HepG2 (cell line): ENCODE results near the gene CPEB2. TPM values are rescaled to one million over a fixed set of nuclear protein-coding genes. Genes with fewer than 3 reads are reported as not detected.

ENCODE experiments used
- ATAC-seq: fragments of 200-7000 bp; cut with Tn5 transposase; 3 replicates; pipeline ENCODE4 v1.9.1; 2020; ENCODE audit warnings: mild to moderate bottlenecking, moderate library complexity
- BruUV-seq: library from RNA; stranded (reverse); fragments of 400-500 nt; replicated peaks from 2 replicates; lab custom pipeline; 2021; lab: Mats Ljungman, UMichigan
- CTCF ChIA-PET: fragments of 300-600 bp; formaldehyde crosslinking; extraction: SDS; loops from one replicate; lab custom pipeline; 2021; ENCODE audit warnings: low total read pairs, inconsistent platforms, low intra/inter-chr PET ratio; lab: Yijun Ruan, JAX
- POLR2A ChIA-PET: fragments of 350-600 bp; sonication (Branson Sonifier 250); formaldehyde crosslinking; loops from one replicate; lab custom pipeline; 2020; ENCODE audit warnings: antibody characterized with exemption, inconsistent platforms; lab: Yijun Ruan, JAX
- DNase-seq: peaks from one replicate; pipeline ENCODE4 v3.0.0-alpha.2; 2015; ENCODE audit warnings: low spot score
- FAIRE-seq: peaks from 3 replicates; lab custom pipeline; 2011; peaks lifted over from hg19 to GRCh38; lab: Jason Lieb, UNC
- H2AFZ ChIP-seq: one replicate; pipeline ENCODE4 v1.6.1; 2011; ENCODE audit warnings: low read length, inconsistent platforms
- H3K27ac ChIP-seq: fragments of 300-600 bp; 3 replicates; pipeline ENCODE4 v1.8.0; 2011; ENCODE audit warnings: mixed run types, mild to moderate bottlenecking, mixed read lengths, low read length, inconsistent platforms; ENCODE audit not compliant: insufficient read depth; ENCODE audit errors: extremely low read length
- H3K27me3 ChIP-seq, 2 experiments: fragments of 200-600 bp in 1 of 2; 2 replicates in 1 of 2; 3 replicates in 1 of 2; pipeline versions ENCODE4 v1.6.0 to v1.8.0; 2011; ENCODE audit warnings: low read length in 2 of 2, mild to moderate bottlenecking in 2 of 2, moderate library complexity in 2 of 2, inconsistent platforms in 1 of 2; ENCODE audit not compliant: insufficient read depth in 2 of 2, control insufficient read depth in 1 of 2
- H3K36me3 ChIP-seq, 2 experiments: fragments of 200-600 bp in 1 of 2; replicated peaks in 1 of 2; 2 replicates in 1 of 2; 3 replicates in 1 of 2; pipeline versions ENCODE4 v1.5.1 to v1.8.0; 2011; ENCODE audit warnings: low read length in 2 of 2, inconsistent platforms in 1 of 2; ENCODE audit not compliant: insufficient read depth in 2 of 2, control insufficient read depth in 1 of 2
- H3K4me1 ChIP-seq: 2 replicates; pipeline ENCODE4 v1.5.1; 2012; ENCODE audit warnings: low read length, inconsistent platforms; ENCODE audit not compliant: insufficient read depth
- H3K4me2 ChIP-seq: 2 replicates; pipeline ENCODE4 v1.6.0; 2011; ENCODE audit warnings: low read depth, low read length, inconsistent platforms
- H3K4me3 ChIP-seq, 3 experiments: fragments of 200-600 bp in 1 of 3; sonication (generic), shearing (Covaris generic) in 1 of 3; replicated peaks in 1 of 3; 2 replicates each; pipeline ENCODE4 v1.5.1; 2011 to 2016; ENCODE audit warnings: low read length in 3 of 3, inconsistent platforms in 2 of 3, low read depth in 2 of 3, mild to moderate bottlenecking in 2 of 3, control low read depth in 1 of 3, mixed read lengths in 1 of 3; ENCODE audit not compliant: insufficient read depth in 1 of 3
- H3K79me2 ChIP-seq: one replicate; pipeline ENCODE4 v1.6.1; 2011; ENCODE audit warnings: low read length, inconsistent platforms; ENCODE audit not compliant: insufficient read depth
- H3K9ac ChIP-seq: 2 replicates; pipeline ENCODE4 v1.6.0; 2011; ENCODE audit warnings: mild to moderate bottlenecking, low read depth, low read length, inconsistent platforms; ENCODE audit not compliant: insufficient read depth
- H3K9me3 ChIP-seq: 2 replicates; pipeline ENCODE4 v1.5.1; 2012; ENCODE audit warnings: mild to moderate bottlenecking, low read length
- H4K20me1 ChIP-seq: 2 replicates; pipeline ENCODE4 v1.6.0; 2011; ENCODE audit warnings: inconsistent platforms, mild to moderate bottlenecking, low read length, moderate library complexity; ENCODE audit not compliant: insufficient read depth
- DNMT1 ChIP-seq: sonication (generic); formaldehyde crosslinking; IDR thresholded peaks from 2 replicates; pipeline ENCODE4 v1.5.1; 2020; ENCODE audit warnings: mild to moderate bottlenecking, missing genetic modification reagents
- NFKBIZ ChIP-seq: IDR thresholded peaks from 2 replicates; pipeline ENCODE4 v1.6.1; 2018; ENCODE audit warnings: missing genetic modification reagents, missing compliant biosample characterization
- YEATS4 ChIP-seq: sonication (generic); formaldehyde crosslinking; IDR thresholded peaks from 2 replicates; pipeline ENCODE4 v1.4.0; 2020; ENCODE audit warnings: missing genetic modification reagents, borderline replicate concordance
- ZKSCAN1 ChIP-seq: fragments of 150-350 bp; IDR thresholded peaks from 2 replicates; pipeline ENCODE4 v1.6.1; 2014; ENCODE audit warnings: low read length
- WGBS: methylation state at CpG from one replicate; pipeline ENCODE4 v1.1.6; 2017; ENCODE audit warnings: low lambda C conversion rate; 5-methylcytosine and 5-hydroxymethylcytosine counted together
- in situ Hi-C: cut with HindIII; loops from 2 replicates; pipeline ENCODE4 v1.10.0; 2017; ENCODE audit warnings: low pct_unique_long_range_greater_than_20kb; ENCODE audit not compliant: extremely low pct_ligation_motif_present
- intact Hi-C: fragments of 100-400 bp; cut with micrococcal nuclease; formaldehyde crosslinking; loops from one replicate; pipeline ENCODE4 v1.10.0; 2022; ENCODE audit not compliant: unreplicated experiment
- polyA plus RNA-seq, 8 experiments: library from polyadenylated mRNA; depleted of rRNA in 3 of 8; stranded (reverse) in 7 of 8; unstranded in 1 of 8; fragments of >200 nt; fragmentation: Illumina TruSeq in 4 of 8; extraction: Trizol in 4 of 8; gene quantifications; 2 replicates each; pipeline versions ENCODE4 v1.2.1 to v1.2.3, GENCODE V29; 2011 to 2016; ENCODE audit warnings: low read depth in 4 of 8, missing spikeins in 1 of 8, mixed read lengths in 1 of 8; ENCODE audit not compliant: insufficient read depth in 1 of 8
- total RNA-seq, 5 experiments: library from RNA; depleted of rRNA; stranded (reverse); fragments of >200 nt; fragmentation: Illumina TruSeq; extraction: Trizol; gene quantifications; 2 replicates each; pipeline ENCODE4 v1.2.3, GENCODE V29; 2016; ENCODE audit warnings: low read depth in 1 of 5
- TF ChIP-seq, protein P1 (sequence below): sonication (generic); formaldehyde crosslinking; IDR thresholded peaks from 2 replicates; pipeline ENCODE4 v1.5.0; 2020; ENCODE audit warnings: mild to moderate bottlenecking, missing genetic modification reagents

The CPEB2 gene
- total and polyA plus RNA-seq, 2 of the 13 experiments (the other 11 are each of a cell fraction or from before 2014, with no cell fraction given), result 2.0 to 2.5 TPM

DNA sequence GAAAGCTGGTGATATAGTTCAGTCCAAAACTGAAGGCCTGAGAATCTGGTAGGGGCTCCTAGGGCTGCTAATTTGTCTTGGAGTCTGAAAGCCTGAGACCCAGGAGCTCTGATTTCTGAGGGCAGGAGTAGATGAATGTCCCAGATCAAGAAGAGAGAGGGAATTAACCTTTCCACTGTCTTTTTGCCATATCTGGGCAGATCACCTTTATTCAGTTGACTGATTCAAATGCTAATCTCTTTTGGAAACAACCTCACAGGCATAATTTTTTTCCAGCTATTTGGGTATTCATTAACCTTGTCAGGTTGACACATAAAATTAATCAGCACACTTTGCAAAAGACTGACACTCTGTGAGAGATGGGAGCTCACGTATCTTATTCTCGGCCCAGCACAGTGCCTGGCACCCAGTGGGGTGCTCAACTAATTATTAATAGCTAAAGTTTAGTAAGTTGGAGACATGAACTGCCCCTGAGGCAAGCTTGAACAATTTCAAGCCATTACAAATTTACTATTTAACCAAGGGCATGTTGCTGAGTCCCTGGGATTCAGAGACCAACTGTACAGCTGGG is 114.3 kb downstream of the CPEB2 start:
- 5% methylated on average over 2 of the region's 2 CpGs for WGBS
- FAIRE-seq (no peak), DNase-seq (no peak), ATAC-seq (no peak)
- no peak overlapping the region for H2AFZ ChIP-seq
- no peak overlapping the region for H3K27ac ChIP-seq
- CTCF ChIA-PET, result no interaction called here
- H3K79me2 ChIP-seq, result no peaks in the 10 kb centered on the region
- intact Hi-C loops, result loop anchor here (5.0 kb wide), 1 partner anchor 36 kb away; no protein-coding TSS in a partner anchor
- H3K9me3 ChIP-seq, result no peaks in the 10 kb centered on the region
- no peaks in the 10 kb centered on the region for H3K36me3 ChIP-seq
- H3K9ac ChIP-seq, result no peak overlapping the region
- H4K20me1 ChIP-seq, result no peaks in the 10 kb centered on the region
- TF ChIP-seq NFKBIZ (CRISPR knock-in tag) (no peak), YEATS4 (CRISPR knock-in tag) (no peak), DNMT1 (CRISPR knock-in tag) (no peak), ZKSCAN1 (no peak)
- TF ChIP-seq, protein P1, sequence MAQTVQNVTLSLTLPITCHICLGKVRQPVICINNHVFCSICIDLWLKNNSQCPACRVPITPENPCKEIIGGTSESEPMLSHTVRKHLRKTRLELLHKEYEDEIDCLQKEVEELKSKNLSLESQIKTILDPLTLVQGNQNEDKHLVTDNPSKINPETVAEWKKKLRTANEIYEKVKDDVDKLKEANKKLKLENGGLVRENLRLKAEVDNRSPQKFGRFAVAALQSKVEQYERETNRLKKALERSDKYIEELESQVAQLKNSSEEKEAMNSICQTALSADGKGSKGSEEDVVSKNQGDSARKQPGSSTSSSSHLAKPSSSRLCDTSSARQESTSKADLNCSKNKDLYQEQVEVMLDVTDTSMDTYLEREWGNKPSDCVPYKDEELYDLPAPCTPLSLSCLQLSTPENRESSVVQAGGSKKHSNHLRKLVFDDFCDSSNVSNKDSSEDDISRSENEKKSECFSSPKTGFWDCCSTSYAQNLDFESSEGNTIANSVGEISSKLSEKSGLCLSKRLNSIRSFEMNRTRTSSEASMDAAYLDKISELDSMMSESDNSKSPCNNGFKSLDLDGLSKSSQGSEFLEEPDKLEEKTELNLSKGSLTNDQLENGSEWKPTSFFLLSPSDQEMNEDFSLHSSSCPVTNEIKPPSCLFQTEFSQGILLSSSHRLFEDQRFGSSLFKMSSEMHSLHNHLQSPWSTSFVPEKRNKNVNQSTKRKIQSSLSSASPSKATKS, result no peak
- no peaks in the 10 kb centered on the region for H3K27me3 ChIP-seq
- H3K4me2 ChIP-seq, result no peak overlapping the region
- no peak overlapping the region for H3K4me3 ChIP-seq
- POLR2A ChIA-PET, result no interaction called here
- H3K4me1 ChIP-seq, result peaks cover 25% of the 10 kb centered on the region
- no TSS peak for BruUV-seq
- in situ Hi-C loops, result no loop called here
